Measurements from ENCODE around the gene CBR1. TPM values are rescaled to one million over a fixed set of nuclear protein-coding genes. Genes with fewer than 3 reads are reported as not detected.
"Not testable (repeated sequence)": the region's sequence is repeated elsewhere in the genome, so short reads cannot be mapped to it uniquely, and the experiment has no call there.

The CBR1 gene
- total and polyA plus RNA-seq, 4 donors, result 26.4 to 178 (median 64.3) TPM

GRCh38 chr21:36099000-36099399, 29.2 kb downstream of the CBR1 start:
- DNase-seq, result no peak
- no peak for ATAC-seq (ENCODE audit: low FRiP score)
- Histone ChIP-seq H3K27ac (ENCODE audit: low read depth in 1 of 2, low read length in 2 of 2) (no peak overlapping the region), H3K4me1 (ENCODE audit: control insufficient read depth in 1 of 2, insufficient read depth in 2 of 2, low read length in 2 of 2) (no peaks in the 10 kb centered on the region), H3K9me3 (ENCODE audit: control insufficient read depth, low read length) (no peaks in the 10 kb centered on the region), H3K4me3 (ENCODE audit: low read length in 2 of 2) (no peak overlapping the region), H3K27me3 (ENCODE audit: control insufficient read depth in 1 of 2, insufficient read depth in 2 of 2, low read length in 1 of 2) (no peaks in the 10 kb centered on the region), H3K36me3 (ENCODE audit: control insufficient read depth in 1 of 2, insufficient read depth in 2 of 2, low read length in 1 of 2) (no peaks in the 10 kb centered on the region)
- WGBS, 2 donors, result 77 to 99% methylated on average over 3 of the region's 3 CpGs
- intact Hi-C loops (cut with DNase I), result no loop called here

- H3K4me1 ChIP-seq (ENCODE audit: control insufficient read depth in 1 of 2, insufficient read depth in 2 of 2, low read length in 2 of 2); H3K27ac ChIP-seq (ENCODE audit: low read depth in 1 of 2, low read length in 2 of 2); H3K4me3 ChIP-seq (ENCODE audit: low read length in 2 of 2); intact Hi-C loops (cut with DNase I); H3K9me3 ChIP-seq (ENCODE audit: control insufficient read depth, low read length); H3K36me3 ChIP-seq (ENCODE audit: control insufficient read depth in 1 of 2, insufficient read depth in 2 of 2, low read length in 1 of 2); DNase-seq; ATAC-seq (ENCODE audit: low FRiP score); H3K27me3 ChIP-seq (ENCODE audit: control insufficient read depth in 1 of 2, insufficient read depth in 2 of 2, low read length in 1 of 2): not testable (repeated sequence)
- WGBS, 2 donors, result 65 to 67% methylated on average over 13 of the region's 13 CpGs
These were observed 29.9 kb downstream of the CBR1 start for GRCh38 chr21:36099695-36100211.

GRCh38 chr21:36100971-36101641, 31.3 kb downstream of the CBR1 start:
- 68 to 85% methylated on average over 6 of the region's 6 CpGs for WGBS, 2 donors
- intact Hi-C loops (cut with DNase I), result no loop called here

GRCh38 chr21:36103434-36103833, 33.6 kb downstream of the CBR1 start:
- Histone ChIP-seq H3K27ac (ENCODE audit: low read depth in 1 of 2, low read length in 2 of 2) (no peak overlapping the region), H3K4me1 (ENCODE audit: control insufficient read depth in 1 of 2, insufficient read depth in 2 of 2, low read length in 2 of 2) (no peaks in the 10 kb centered on the region), H3K36me3 (ENCODE audit: control insufficient read depth in 1 of 2, insufficient read depth in 2 of 2, low read length in 1 of 2) (no peaks in the 10 kb centered on the region), H3K9me3 (ENCODE audit: control insufficient read depth, low read length) (no peaks in the 10 kb centered on the region), H3K4me3 (ENCODE audit: low read length in 2 of 2) (no peak overlapping the region), H3K27me3 (ENCODE audit: control insufficient read depth in 1 of 2, insufficient read depth in 2 of 2, low read length in 1 of 2) (no peaks in the 10 kb centered on the region)
- ATAC-seq (ENCODE audit: low FRiP score) (no peak), DNase-seq (no peak)
- intact Hi-C loops (cut with DNase I), result no loop called here

More at GRCh38 chr21:36100971-36101641, 31.3 kb downstream of the CBR1 start:
- no peak for ATAC-seq (ENCODE audit: low FRiP score)
- no peak overlapping the region for H3K4me3 ChIP-seq (ENCODE audit: low read length in 2 of 2)
- no peaks in the 10 kb centered on the region for H3K36me3 ChIP-seq (ENCODE audit: control insufficient read depth in 1 of 2, insufficient read depth in 2 of 2, low read length in 1 of 2)
- H3K9me3 ChIP-seq (ENCODE audit: control insufficient read depth, low read length), result no peaks in the 10 kb centered on the region
- no peaks in the 10 kb centered on the region for H3K4me1 ChIP-seq (ENCODE audit: control insufficient read depth in 1 of 2, insufficient read depth in 2 of 2, low read length in 2 of 2)
- no peak overlapping the region for H3K27ac ChIP-seq (ENCODE audit: low read depth in 1 of 2, low read length in 2 of 2)
- DNase-seq, result no peak
- H3K27me3 ChIP-seq (ENCODE audit: control insufficient read depth in 1 of 2, insufficient read depth in 2 of 2, low read length in 1 of 2), result no peaks in the 10 kb centered on the region

- DNase-seq (peak in 1 of 2 donors; percentile 83), ATAC-seq (ENCODE audit: low FRiP score) (no peak)
- H3K36me3 ChIP-seq (ENCODE audit: control insufficient read depth in 1 of 2, insufficient read depth in 2 of 2, low read length in 1 of 2), result no peaks in the 10 kb centered on the region
- no peak overlapping the region for H3K4me3 ChIP-seq (ENCODE audit: low read length in 2 of 2)
- H3K4me1 ChIP-seq (ENCODE audit: control insufficient read depth in 1 of 2, insufficient read depth in 2 of 2, low read length in 2 of 2), result no peaks in the 10 kb centered on the region
- intact Hi-C loops (cut with DNase I), result no loop called here
- H3K27me3 ChIP-seq (ENCODE audit: control insufficient read depth in 1 of 2, insufficient read depth in 2 of 2, low read length in 1 of 2), result no peaks in the 10 kb centered on the region
- H3K9me3 ChIP-seq (ENCODE audit: control insufficient read depth, low read length), result no peaks in the 10 kb centered on the region
- no peak overlapping the region for H3K27ac ChIP-seq (ENCODE audit: low read depth in 1 of 2, low read length in 2 of 2)
- WGBS, 2 donors, result 21 to 23% methylated on average over 29 of the region's 29 CpGs
These were observed 34.8 kb downstream of the CBR1 start for GRCh38 chr21:36104317-36105300.

GRCh38 chr21:36105327-36105842, 35.6 kb downstream of the CBR1 start:
- Histone ChIP-seq H3K27ac (ENCODE audit: low read depth in 1 of 2, low read length in 2 of 2) (no peak overlapping the region), H3K9me3 (ENCODE audit: control insufficient read depth, low read length) (no peaks in the 10 kb centered on the region), H3K4me3 (ENCODE audit: low read length in 2 of 2) (no peak overlapping the region), H3K36me3 (ENCODE audit: control insufficient read depth in 1 of 2, insufficient read depth in 2 of 2, low read length in 1 of 2) (no peaks in the 10 kb centered on the region), H3K27me3 (ENCODE audit: control insufficient read depth in 1 of 2, insufficient read depth in 2 of 2, low read length in 1 of 2) (no peaks in the 10 kb centered on the region), H3K4me1 (ENCODE audit: control insufficient read depth in 1 of 2, insufficient read depth in 2 of 2, low read length in 2 of 2) (no peaks in the 10 kb centered on the region)
- WGBS, 2 donors, result 80 to 89% methylated on average over 4 of the region's 4 CpGs
- intact Hi-C loops (cut with DNase I), result no loop called here
- no peak for DNase-seq
- ATAC-seq (ENCODE audit: low FRiP score), result no peak

GRCh38 chr21:36109868-36110267, 40.0 kb downstream of the CBR1 start:
- H3K36me3 ChIP-seq (ENCODE audit: control insufficient read depth in 1 of 2, insufficient read depth in 2 of 2, low read length in 1 of 2), result no peaks in the 10 kb centered on the region
- no peak for DNase-seq
- intact Hi-C loops (cut with DNase I), result loop anchor here in 1 of 2 donors (5.0 kb wide), 1 partner anchor 48 kb away; the partner anchor contains the start of gene SETD4
- no peaks in the 10 kb centered on the region for H3K9me3 ChIP-seq (ENCODE audit: control insufficient read depth, low read length)
- H3K4me1 ChIP-seq (ENCODE audit: control insufficient read depth in 1 of 2, insufficient read depth in 2 of 2, low read length in 2 of 2), result no peaks in the 10 kb centered on the region
- ATAC-seq (ENCODE audit: low FRiP score), result no peak
- H3K27ac ChIP-seq (ENCODE audit: low read depth in 1 of 2, low read length in 2 of 2), result no peak overlapping the region
- no peak overlapping the region for H3K4me3 ChIP-seq (ENCODE audit: low read length in 2 of 2)
- WGBS, 2 donors, result 96 to 98% methylated on average over 10 of the region's 10 CpGs
- no peaks in the 10 kb centered on the region for H3K27me3 ChIP-seq (ENCODE audit: control insufficient read depth in 1 of 2, insufficient read depth in 2 of 2, low read length in 1 of 2)

- H3K27ac ChIP-seq (ENCODE audit: low read depth in 1 of 2, low read length in 2 of 2), result no peak overlapping the region
- WGBS, 2 donors, result 84 to 92% methylated on average over 8 of the region's 8 CpGs
- no peaks in the 10 kb centered on the region for H3K9me3 ChIP-seq (ENCODE audit: control insufficient read depth, low read length)
- ATAC-seq (ENCODE audit: low FRiP score), result no peak
- no peak for DNase-seq
- H3K36me3 ChIP-seq (ENCODE audit: control insufficient read depth in 1 of 2, insufficient read depth in 2 of 2, low read length in 1 of 2), result no peaks in the 10 kb centered on the region
- H3K4me3 ChIP-seq (ENCODE audit: low read length in 2 of 2), result no peak overlapping the region
- H3K4me1 ChIP-seq (ENCODE audit: control insufficient read depth in 1 of 2, insufficient read depth in 2 of 2, low read length in 2 of 2), result no peaks in the 10 kb centered on the region
- H3K27me3 ChIP-seq (ENCODE audit: control insufficient read depth in 1 of 2, insufficient read depth in 2 of 2, low read length in 1 of 2), result no peaks in the 10 kb centered on the region
- intact Hi-C loops (cut with DNase I), result loop anchor here in 1 of 2 donors (5.0 kb wide), 1 partner anchor 49 kb away; the partner anchor contains the start of gene SETD4
These were observed 41.4 kb downstream of the CBR1 start for GRCh38 chr21:36111238-36111637.

Measured in aorta (tissue), 5 donors.